ENCODE data around the gene C1orf159.

The C1orf159 gene

GRCh38 chr1:1124508-1124785 lies 8.6 kb upstream of the C1orf159 start:
- no peak overlapping the region for H3K4me3 ChIP-seq (ENCODE audit: low read depth, low read length)
- TF ChIP-seq, protein P1, sequence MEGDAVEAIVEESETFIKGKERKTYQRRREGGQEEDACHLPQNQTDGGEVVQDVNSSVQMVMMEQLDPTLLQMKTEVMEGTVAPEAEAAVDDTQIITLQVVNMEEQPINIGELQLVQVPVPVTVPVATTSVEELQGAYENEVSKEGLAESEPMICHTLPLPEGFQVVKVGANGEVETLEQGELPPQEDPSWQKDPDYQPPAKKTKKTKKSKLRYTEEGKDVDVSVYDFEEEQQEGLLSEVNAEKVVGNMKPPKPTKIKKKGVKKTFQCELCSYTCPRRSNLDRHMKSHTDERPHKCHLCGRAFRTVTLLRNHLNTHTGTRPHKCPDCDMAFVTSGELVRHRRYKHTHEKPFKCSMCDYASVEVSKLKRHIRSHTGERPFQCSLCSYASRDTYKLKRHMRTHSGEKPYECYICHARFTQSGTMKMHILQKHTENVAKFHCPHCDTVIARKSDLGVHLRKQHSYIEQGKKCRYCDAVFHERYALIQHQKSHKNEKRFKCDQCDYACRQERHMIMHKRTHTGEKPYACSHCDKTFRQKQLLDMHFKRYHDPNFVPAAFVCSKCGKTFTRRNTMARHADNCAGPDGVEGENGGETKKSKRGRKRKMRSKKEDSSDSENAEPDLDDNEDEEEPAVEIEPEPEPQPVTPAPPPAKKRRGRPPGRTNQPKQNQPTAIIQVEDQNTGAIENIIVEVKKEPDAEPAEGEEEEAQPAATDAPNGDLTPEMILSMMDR (IDR thresholded peaks at IDR 0.05; ENCODE audit: borderline replicate concordance, insufficient read depth, low read depth, low read length), result no peak

- H3K4me3 ChIP-seq (ENCODE audit: low read depth, low read length), result no peak overlapping the region
These were observed 8.0 kb upstream of the C1orf159 start for GRCh38 chr1:1123581-1124507.

GRCh38 chr1:1122981-1123480 lies 7.1 kb upstream of the C1orf159 start:
- TF ChIP-seq, protein P1 (IDR thresholded peaks at IDR 0.05; ENCODE audit: borderline replicate concordance, insufficient read depth, low read depth, low read length), result no peak
- H3K4me3 ChIP-seq (ENCODE audit: low read depth, low read length), result no peak overlapping the region

More at GRCh38 chr1:1123581-1124507, 8.0 kb upstream of the C1orf159 start:
- TF ChIP-seq, protein P1 (IDR thresholded peaks at IDR 0.05; ENCODE audit: borderline replicate concordance, insufficient read depth, low read depth, low read length), result no peak

DNA sequence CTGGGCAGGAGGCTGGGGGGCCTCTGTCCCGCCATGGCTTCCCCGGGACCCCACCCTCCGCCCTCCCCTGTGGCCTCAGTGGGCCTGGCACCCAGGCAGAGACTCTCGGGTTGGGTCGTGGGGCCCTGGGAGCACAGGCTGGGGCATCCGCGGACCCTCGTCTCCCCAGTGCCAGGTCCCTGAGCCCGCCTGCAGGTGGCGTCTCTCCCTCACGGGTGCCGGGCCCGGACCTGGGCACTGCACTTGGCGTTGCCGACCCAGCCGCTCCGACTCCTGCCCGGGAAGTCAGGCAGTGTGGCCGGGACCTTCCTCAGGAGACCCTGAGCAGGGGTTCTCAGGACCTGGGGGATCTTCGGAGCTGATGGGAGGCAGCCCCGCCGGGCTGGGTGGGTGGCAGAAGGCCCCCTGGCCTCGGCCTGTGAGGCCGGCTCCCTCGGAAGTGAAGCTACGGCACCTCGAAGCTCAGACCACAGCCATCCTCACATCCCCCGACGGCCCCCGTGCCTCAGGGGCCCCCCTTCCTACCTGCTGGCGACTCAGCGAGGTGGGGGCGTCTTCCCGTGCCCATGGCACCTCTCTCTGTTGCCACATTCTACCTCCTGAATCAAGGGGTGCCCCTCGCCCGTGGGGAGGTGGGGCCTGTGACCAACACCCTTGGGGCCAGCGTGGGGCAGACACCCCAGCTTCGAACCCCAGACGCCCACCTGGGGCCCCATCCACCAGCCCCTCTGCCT lies 6.4 kb upstream of the C1orf159 start:
- no peak overlapping the region for H3K4me3 ChIP-seq (ENCODE audit: low read depth, low read length)
- TF ChIP-seq, protein P1 (IDR thresholded peaks at IDR 0.05; ENCODE audit: borderline replicate concordance, insufficient read depth, low read depth, low read length), result peak; percentile 94

DNA sequence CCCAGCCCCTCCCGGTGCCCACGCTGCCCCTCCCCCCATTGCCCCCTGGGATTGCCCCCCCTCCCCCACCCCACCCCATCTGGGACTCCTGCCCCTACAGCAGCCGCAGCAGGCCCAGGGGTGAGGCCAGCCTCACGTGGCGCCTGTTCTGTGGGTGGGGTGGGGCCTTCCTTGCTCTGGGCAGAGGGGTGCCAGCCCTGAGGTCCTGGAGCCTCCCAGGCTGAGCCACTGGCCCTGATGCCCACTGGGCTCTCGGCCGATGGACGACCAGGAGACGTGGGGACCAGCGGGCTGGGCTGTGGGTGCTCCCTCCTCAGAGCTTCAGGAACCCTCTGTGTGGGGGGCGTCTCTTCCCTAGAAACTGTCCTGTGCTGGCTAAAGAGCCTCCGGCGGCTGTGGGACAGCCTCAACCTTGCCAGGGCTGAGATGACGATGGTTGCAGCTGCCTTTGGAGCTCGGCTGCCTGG lies 5.8 kb upstream of the C1orf159 start:
- TF ChIP-seq, protein P1 (IDR thresholded peaks at IDR 0.05; ENCODE audit: borderline replicate concordance, insufficient read depth, low read depth, low read length), result no peak

DNA sequence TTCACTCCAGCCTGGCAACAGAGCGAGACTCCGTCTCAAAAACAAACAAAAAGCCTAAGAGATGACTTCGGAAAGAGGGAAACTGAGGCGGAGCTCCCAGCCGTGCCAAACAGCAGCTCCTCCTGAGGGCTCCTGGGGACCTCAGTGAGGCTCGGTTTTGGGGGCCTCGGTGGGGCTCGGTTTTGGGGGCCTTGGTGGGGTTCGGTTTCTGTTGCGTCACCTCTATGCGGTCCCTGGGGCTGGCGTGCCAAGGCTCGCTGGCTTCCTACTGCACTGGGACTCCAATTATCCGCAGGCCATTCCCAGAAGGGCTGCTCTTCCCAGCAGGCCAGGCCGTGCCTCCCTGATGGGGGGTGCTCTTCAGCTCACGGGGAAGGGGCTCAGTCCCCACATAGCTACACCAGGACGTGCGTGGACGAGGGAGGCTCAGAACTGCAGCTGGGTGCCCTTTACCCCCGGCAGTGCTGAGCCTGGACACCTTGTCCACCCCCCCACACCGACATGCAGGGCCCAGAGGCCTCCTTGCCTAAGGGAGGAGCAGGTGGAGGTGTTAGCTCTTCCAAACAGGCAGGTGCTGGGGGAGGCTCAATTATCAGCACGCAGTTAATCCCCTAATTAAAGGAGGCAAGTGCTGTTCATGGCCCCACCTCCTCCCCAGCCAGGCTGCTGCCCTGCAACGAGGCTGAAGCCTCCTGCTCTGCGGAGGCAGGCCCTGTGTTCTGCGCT lies 5.1 kb upstream of the C1orf159 start:
- no peak overlapping the region for H3K4me3 ChIP-seq (ENCODE audit: low read depth, low read length)
- TF ChIP-seq, protein P1 (IDR thresholded peaks at IDR 0.05; ENCODE audit: borderline replicate concordance, insufficient read depth, low read depth, low read length), result no peak

More for the DNA sequence above, 5.8 kb upstream of the C1orf159 start:
- H3K4me3 ChIP-seq (ENCODE audit: low read depth, low read length), result no peak overlapping the region

Data from GM12875 (cell line).